ENCODE data around the gene FAM118A.
"Not testable (repeated sequence)": the region's sequence is repeated elsewhere in the genome, so short reads cannot be mapped to it uniquely, and the experiment has no call there.

The FAM118A gene

GRCh38 chr22:45343143-45343542 is 33.4 kb downstream of the FAM118A start:
- H3K4me3 ChIP-seq (ENCODE audit: low read depth in 1 of 2, low read length in 2 of 2) = no peak overlapping the region
- no peak overlapping the region for H3K4me2 ChIP-seq (ENCODE audit: insufficient read depth, low read length)
- TF ChIP-seq EZH2 (IDR thresholded peaks at IDR 0.05; ENCODE audit: borderline replicate concordance, low read depth, low read length, severe bottlenecking) = no peak
- TF ChIP-seq CTCF (IDR thresholded peaks at IDR 0.05; ENCODE audit: borderline replicate concordance, extremely low read depth, low read length, poor library complexity, severe bottlenecking) = no peak
- no peak overlapping the region for H3K9ac ChIP-seq (ENCODE audit: low read depth, low read length)
- H3K79me2 ChIP-seq (ENCODE audit: insufficient read depth, low read length) = no peaks in the 10 kb centered on the region
- H4K20me1 ChIP-seq (ENCODE audit: insufficient read depth, low read length) = no peaks in the 10 kb centered on the region
- no peaks in the 10 kb centered on the region for H3K27me3 ChIP-seq (ENCODE audit: insufficient read depth, low read length, poor library complexity)
- H2AFZ ChIP-seq (ENCODE audit: low read depth, low read length) = no peak overlapping the region
- no peaks in the 10 kb centered on the region for H3K4me1 ChIP-seq (ENCODE audit: insufficient read depth, low read length)
- no peak overlapping the region for H3K27ac ChIP-seq (ENCODE audit: low read length)
- peaks cover 31% of the 10 kb centered on the region for H3K36me3 ChIP-seq (ENCODE audit: insufficient read depth, low read length)
- H3K9me3 ChIP-seq (ENCODE audit: insufficient read depth, low read length, severe bottlenecking) = no peaks in the 10 kb centered on the region
- DNase-seq (no peak), ATAC-seq (ENCODE audit: insufficient read depth, low read depth) (no peak)

GRCh38 chr22:45344334-45344733 is 34.6 kb downstream of the FAM118A start:
- H3K27me3 ChIP-seq (ENCODE audit: insufficient read depth, low read length, poor library complexity) = no peaks in the 10 kb centered on the region
- ATAC-seq (ENCODE audit: insufficient read depth, low read depth) (no peak), DNase-seq (no peak)
- TF ChIP-seq CTCF (IDR thresholded peaks at IDR 0.05; ENCODE audit: borderline replicate concordance, extremely low read depth, low read length, poor library complexity, severe bottlenecking) (no peak), EZH2 (IDR thresholded peaks at IDR 0.05; ENCODE audit: borderline replicate concordance, low read depth, low read length, severe bottlenecking) (no peak)
- H3K9me3 ChIP-seq (ENCODE audit: insufficient read depth, low read length, severe bottlenecking) = no peaks in the 10 kb centered on the region
- H3K79me2 ChIP-seq (ENCODE audit: insufficient read depth, low read length) = no peaks in the 10 kb centered on the region
- H3K27ac ChIP-seq (ENCODE audit: low read length) = no peak overlapping the region
- H3K4me1 ChIP-seq (ENCODE audit: insufficient read depth, low read length) = no peaks in the 10 kb centered on the region
- no peaks in the 10 kb centered on the region for H4K20me1 ChIP-seq (ENCODE audit: insufficient read depth, low read length)
- no peak overlapping the region for H3K9ac ChIP-seq (ENCODE audit: low read depth, low read length)
- H3K36me3 ChIP-seq (ENCODE audit: insufficient read depth, low read length) = peaks cover 23% of the 10 kb centered on the region
- H3K4me3 ChIP-seq (ENCODE audit: low read depth in 1 of 2, low read length in 2 of 2) = no peak overlapping the region
- no peak overlapping the region for H3K4me2 ChIP-seq (ENCODE audit: insufficient read depth, low read length)
- H2AFZ ChIP-seq (ENCODE audit: low read depth, low read length) = no peak overlapping the region

- ATAC-seq (ENCODE audit: insufficient read depth, low read depth) (no peak), DNase-seq (no peak)
- H2AFZ ChIP-seq (ENCODE audit: low read depth, low read length) = no peak overlapping the region
- no peak overlapping the region for H3K27ac ChIP-seq (ENCODE audit: low read length)
- no peaks in the 10 kb centered on the region for H3K79me2 ChIP-seq (ENCODE audit: insufficient read depth, low read length)
- no peak overlapping the region for H3K9ac ChIP-seq (ENCODE audit: low read depth, low read length)
- H3K4me3 ChIP-seq (ENCODE audit: low read depth in 1 of 2, low read length in 2 of 2) = no peak overlapping the region
- H3K36me3 ChIP-seq (ENCODE audit: insufficient read depth, low read length) = no peaks in the 10 kb centered on the region
- no peak for TF ChIP-seq CTCF (IDR thresholded peaks at IDR 0.05; ENCODE audit: borderline replicate concordance, extremely low read depth, low read length, poor library complexity, severe bottlenecking)
- TF ChIP-seq EZH2 (IDR thresholded peaks at IDR 0.05; ENCODE audit: borderline replicate concordance, low read depth, low read length, severe bottlenecking) = no peak
- H3K9me3 ChIP-seq (ENCODE audit: insufficient read depth, low read length, severe bottlenecking) = no peaks in the 10 kb centered on the region
- H4K20me1 ChIP-seq (ENCODE audit: insufficient read depth, low read length) = no peaks in the 10 kb centered on the region
- H3K27me3 ChIP-seq (ENCODE audit: insufficient read depth, low read length, poor library complexity) = no peaks in the 10 kb centered on the region
- no peak overlapping the region for H3K4me2 ChIP-seq (ENCODE audit: insufficient read depth, low read length)
- no peaks in the 10 kb centered on the region for H3K4me1 ChIP-seq (ENCODE audit: insufficient read depth, low read length)
Observed at GRCh38 chr22:45349916-45350315, 40.2 kb downstream of the FAM118A start.

- H2AFZ ChIP-seq (ENCODE audit: low read depth, low read length) = no peak overlapping the region
- TF ChIP-seq CTCF (IDR thresholded peaks at IDR 0.05; ENCODE audit: borderline replicate concordance, extremely low read depth, low read length, poor library complexity, severe bottlenecking) (no peak), EZH2 (IDR thresholded peaks at IDR 0.05; ENCODE audit: borderline replicate concordance, low read depth, low read length, severe bottlenecking) (no peak)
- no peak overlapping the region for H3K4me2 ChIP-seq (ENCODE audit: insufficient read depth, low read length)
- no peak overlapping the region for H3K4me3 ChIP-seq (ENCODE audit: low read depth in 1 of 2, low read length in 2 of 2)
- H3K36me3 ChIP-seq (ENCODE audit: insufficient read depth, low read length) = no peaks in the 10 kb centered on the region
- no peak overlapping the region for H3K9ac ChIP-seq (ENCODE audit: low read depth, low read length)
- DNase-seq = no peak
- no peak for ATAC-seq (ENCODE audit: insufficient read depth, low read depth)
- H3K4me1 ChIP-seq (ENCODE audit: insufficient read depth, low read length) = no peaks in the 10 kb centered on the region
- no peaks in the 10 kb centered on the region for H3K79me2 ChIP-seq (ENCODE audit: insufficient read depth, low read length)
- no peaks in the 10 kb centered on the region for H4K20me1 ChIP-seq (ENCODE audit: insufficient read depth, low read length)
- no peak overlapping the region for H3K27ac ChIP-seq (ENCODE audit: low read length)
- H3K9me3 ChIP-seq (ENCODE audit: insufficient read depth, low read length, severe bottlenecking) = no peaks in the 10 kb centered on the region
- H3K27me3 ChIP-seq (ENCODE audit: insufficient read depth, low read length, poor library complexity) = no peaks in the 10 kb centered on the region
Observed at GRCh38 chr22:45351956-45352355, 42.2 kb downstream of the FAM118A start.

- H3K4me3 ChIP-seq (ENCODE audit: low read depth in 1 of 2, low read length in 2 of 2); H3K9ac ChIP-seq (ENCODE audit: low read depth, low read length); H3K27ac ChIP-seq (ENCODE audit: low read length); H2AFZ ChIP-seq (ENCODE audit: low read depth, low read length); H3K36me3 ChIP-seq (ENCODE audit: insufficient read depth, low read length); DNase-seq; H4K20me1 ChIP-seq (ENCODE audit: insufficient read depth, low read length); H3K4me2 ChIP-seq (ENCODE audit: insufficient read depth, low read length); H3K79me2 ChIP-seq (ENCODE audit: insufficient read depth, low read length); H3K27me3 ChIP-seq (ENCODE audit: insufficient read depth, low read length, poor library complexity); ATAC-seq (ENCODE audit: insufficient read depth, low read depth); H3K4me1 ChIP-seq (ENCODE audit: insufficient read depth, low read length); H3K9me3 ChIP-seq (ENCODE audit: insufficient read depth, low read length, severe bottlenecking): not testable (repeated sequence)
Observed at GRCh38 chr22:45352757-45353156, 43.0 kb downstream of the FAM118A start.

Data from DND-41 (cell line).